Tibial artery (tissue), 4 donors: ENCODE measurements around the gene RAB5B.

ENCODE experiments used
- DNase-seq, 2 donors: peaks; one replicate each; pipeline ENCODE4 v3.0.0-alpha.2; 2019
- H3K27ac ChIP-seq, 2 donors: fragments of 200-600 bp; sonication (generic) in 1 of 2; 1 replicate in 1 of 2; 2 replicates in 1 of 2; pipeline ENCODE4 v1.5.1; 2018 to 2019; ENCODE audit warnings: mild to moderate bottlenecking in 1 of 2
- H3K27me3 ChIP-seq, 2 donors: fragments of 200-600 bp; sonication (generic) in 1 of 2; one replicate each; pipeline versions ENCODE4 v1.5.1 to v1.6.0; 2016 to 2019
- H3K36me3 ChIP-seq, 3 donors: fragments of 200-600 bp; sonication (generic) in 2 of 3; one replicate each; pipeline ENCODE4 v1.5.1; 2016 to 2019; ENCODE audit warnings: mild to moderate bottlenecking in 2 of 3
- H3K4me1 ChIP-seq, 4 donors: fragments of 200-600 bp; sonication (generic) in 2 of 4; 1 replicate in 3 of 4; 2 replicates in 1 of 4; pipeline ENCODE4 v1.5.1; 2016 to 2019
- H3K4me3 ChIP-seq, 2 donors: fragments of 200-600 bp; sonication (generic) in 1 of 2; 1 replicate in 1 of 2; 2 replicates in 1 of 2; pipeline ENCODE4 v1.5.1; 2018 to 2019; ENCODE audit warnings: mild to moderate bottlenecking in 2 of 2
- H3K9me3 ChIP-seq, 3 donors: fragments of 200-600 bp; sonication (generic) in 1 of 3; one replicate each; pipeline ENCODE4 v1.5.1; 2016 to 2019
- intact Hi-C: fragments of 100-400 bp; cut with DNase I; formaldehyde crosslinking; loops from one replicate; pipeline ENCODE4 v1.15.0; 2023; ENCODE audit warnings: low total_unique reads
- TF ChIP-seq, protein P1 (sequence below), 2 experiments: fragments of 200-600 bp in 1 of 2; fragments of 450-650 bp in 1 of 2; IDR thresholded peaks; one replicate each; pipeline ENCODE4 v1.5.1; 2017 to 2019; ENCODE audit warnings: antibody characterized with exemption in 2 of 2, mild to moderate bottlenecking in 1 of 2, moderate library complexity in 1 of 2

The RAB5B gene

GRCh38 chr12:55927588-55928502 is 46.0 kb upstream of the RAB5B start, which contains the start of gene PYM1:
TSS of gene PYM1 (minus strand) at chr12:55927894. CDS start at chr12:55927761, 133 bp downstream.
- peak; percentile 84 to 88 for DNase-seq
- H3K27ac ChIP-seq = peak within 1 kb of the TSS; percentile 90 to 95
- peaks cover 0 to 44% (median 32%) of the 10 kb centered on the region in 4 donors for H3K4me1 ChIP-seq
- intact Hi-C loops = no loop called here
- peak within 1 kb of the TSS; percentile 83 to 88 for H3K4me3 ChIP-seq
- H3K9me3 ChIP-seq = no peaks in the 10 kb centered on the region
- no peaks in the 10 kb centered on the region for H3K27me3 ChIP-seq
- H3K36me3 ChIP-seq = peaks cover 0 to 5% (median 2%) of the 10 kb centered on the region in 3 donors
- TF ChIP-seq, protein P1, sequence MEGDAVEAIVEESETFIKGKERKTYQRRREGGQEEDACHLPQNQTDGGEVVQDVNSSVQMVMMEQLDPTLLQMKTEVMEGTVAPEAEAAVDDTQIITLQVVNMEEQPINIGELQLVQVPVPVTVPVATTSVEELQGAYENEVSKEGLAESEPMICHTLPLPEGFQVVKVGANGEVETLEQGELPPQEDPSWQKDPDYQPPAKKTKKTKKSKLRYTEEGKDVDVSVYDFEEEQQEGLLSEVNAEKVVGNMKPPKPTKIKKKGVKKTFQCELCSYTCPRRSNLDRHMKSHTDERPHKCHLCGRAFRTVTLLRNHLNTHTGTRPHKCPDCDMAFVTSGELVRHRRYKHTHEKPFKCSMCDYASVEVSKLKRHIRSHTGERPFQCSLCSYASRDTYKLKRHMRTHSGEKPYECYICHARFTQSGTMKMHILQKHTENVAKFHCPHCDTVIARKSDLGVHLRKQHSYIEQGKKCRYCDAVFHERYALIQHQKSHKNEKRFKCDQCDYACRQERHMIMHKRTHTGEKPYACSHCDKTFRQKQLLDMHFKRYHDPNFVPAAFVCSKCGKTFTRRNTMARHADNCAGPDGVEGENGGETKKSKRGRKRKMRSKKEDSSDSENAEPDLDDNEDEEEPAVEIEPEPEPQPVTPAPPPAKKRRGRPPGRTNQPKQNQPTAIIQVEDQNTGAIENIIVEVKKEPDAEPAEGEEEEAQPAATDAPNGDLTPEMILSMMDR (IDR thresholded peaks at IDR 0.05) = no peak

DNA sequence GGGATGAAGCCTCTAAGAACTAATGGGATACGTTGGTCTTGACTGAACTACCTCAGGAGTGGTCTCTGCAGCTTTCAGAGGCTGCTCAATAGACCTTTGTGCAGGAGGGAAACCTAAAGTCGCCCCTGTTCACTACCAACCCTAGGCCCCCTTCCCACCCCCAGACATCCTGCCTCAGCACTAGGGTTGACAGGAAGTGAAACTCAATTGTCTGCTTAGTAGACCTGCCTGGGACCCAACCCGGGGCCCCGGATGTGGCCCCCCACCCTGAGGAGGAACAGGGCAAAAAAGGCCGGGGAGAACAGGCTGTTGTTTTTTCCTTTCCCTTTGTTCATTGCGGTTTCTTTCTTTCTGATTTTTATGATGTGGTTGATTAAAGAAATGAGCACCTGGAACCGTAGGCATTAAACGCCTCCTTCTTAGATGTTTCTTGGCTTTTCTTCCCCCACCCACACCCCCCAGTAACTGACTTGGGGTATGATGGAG is 44.5 kb upstream of the RAB5B start:
- H3K36me3 ChIP-seq = no peaks in the 10 kb centered on the region
- peaks cover 0 to 54% (median 39%) of the 10 kb centered on the region in 4 donors for H3K4me1 ChIP-seq
- no peak for DNase-seq
- H3K27ac ChIP-seq = no peak overlapping the region
- TF ChIP-seq, protein P1 (IDR thresholded peaks at IDR 0.05) = no peak
- no peak overlapping the region for H3K4me3 ChIP-seq
- no peaks in the 10 kb centered on the region for H3K27me3 ChIP-seq
- no peaks in the 10 kb centered on the region for H3K9me3 ChIP-seq
- intact Hi-C loops = no loop called here

DNA sequence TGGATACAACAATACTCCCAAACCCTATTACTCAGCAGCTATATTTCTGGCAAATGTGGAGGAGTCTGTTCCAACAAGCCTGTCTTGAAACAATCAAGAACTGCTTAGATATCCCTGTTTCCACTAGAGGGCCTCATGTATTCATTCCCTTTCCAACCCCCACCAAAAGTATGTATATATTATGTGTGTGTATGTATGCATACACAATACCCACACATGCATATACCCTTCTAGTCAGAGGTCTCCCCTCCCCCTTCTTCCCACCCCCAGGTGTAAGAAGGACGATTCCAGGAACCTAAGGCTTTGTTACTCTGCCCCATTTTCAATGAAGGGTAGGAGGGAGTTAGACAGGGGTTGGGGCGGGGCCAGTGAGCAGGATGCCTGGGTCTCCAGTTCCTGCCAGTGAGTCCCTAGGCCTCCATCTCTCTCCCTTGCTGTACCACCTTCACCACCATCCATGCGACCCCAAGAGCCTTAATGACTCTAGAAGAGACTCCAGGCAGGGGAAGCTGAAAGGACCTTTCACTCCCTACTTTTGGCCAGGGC is 43.0 kb upstream of the RAB5B start, which contains the start of gene DGKA:
Gene DGKA, plus strand, starts transcription at position 392 of the 546 bp plus-strand sequence. CDS start 5,342 bp downstream, outside the sequence.
- Histone ChIP-seq H3K27me3 (no peaks in the 10 kb centered on the region), H3K36me3 (no peaks in the 10 kb centered on the region), H3K4me1 (peaks cover 0 to 52% (median 39%) of the 10 kb centered on the region in 4 donors), H3K4me3 (peak within 1 kb of the TSS; percentile 58 to 72), H3K27ac (peak within 1 kb of the TSS; percentile 73 to 77), H3K9me3 (no peaks in the 10 kb centered on the region)
- DNase-seq = no peak
- TF ChIP-seq, protein P1 (IDR thresholded peaks at IDR 0.05) = peak; percentile 40 to 44
- intact Hi-C loops = no loop called here

DNA sequence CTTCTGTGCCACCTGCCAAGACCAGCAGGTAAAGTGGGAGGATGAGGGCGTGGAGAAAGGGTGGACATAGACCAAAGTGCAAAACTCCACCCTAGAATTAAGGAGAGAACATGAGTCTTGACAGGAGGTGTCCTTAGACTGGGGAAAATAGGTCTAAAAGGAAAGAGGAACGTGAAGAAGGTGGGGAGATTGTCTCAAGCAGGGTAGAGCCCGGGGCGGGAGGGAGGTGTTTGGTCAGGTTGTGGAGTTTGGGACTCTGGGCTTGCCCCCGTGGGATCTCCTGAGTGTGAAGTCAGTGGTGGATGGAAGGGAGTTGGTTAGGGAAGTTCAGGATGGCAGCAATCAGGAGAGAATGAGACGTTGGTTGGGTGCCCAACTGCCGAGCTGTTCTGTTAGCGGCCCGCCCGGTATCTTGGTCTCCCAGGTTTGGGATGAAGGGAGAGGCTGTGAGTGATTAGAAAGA is 42.5 kb upstream of the RAB5B start:
- Histone ChIP-seq H3K4me3 (peak overlapping the region; percentile 58 to 72), H3K9me3 (no peaks in the 10 kb centered on the region), H3K4me1 (peaks cover 0 to 47% (median 34%) of the 10 kb centered on the region in 4 donors), H3K27me3 (no peaks in the 10 kb centered on the region), H3K36me3 (no peaks in the 10 kb centered on the region), H3K27ac (peak overlapping the region; percentile 73 to 77)
- TF ChIP-seq, protein P1 (IDR thresholded peaks at IDR 0.05) = no peak
- DNase-seq = peak; percentile 25 to 70
- intact Hi-C loops = no loop called here

DNA sequence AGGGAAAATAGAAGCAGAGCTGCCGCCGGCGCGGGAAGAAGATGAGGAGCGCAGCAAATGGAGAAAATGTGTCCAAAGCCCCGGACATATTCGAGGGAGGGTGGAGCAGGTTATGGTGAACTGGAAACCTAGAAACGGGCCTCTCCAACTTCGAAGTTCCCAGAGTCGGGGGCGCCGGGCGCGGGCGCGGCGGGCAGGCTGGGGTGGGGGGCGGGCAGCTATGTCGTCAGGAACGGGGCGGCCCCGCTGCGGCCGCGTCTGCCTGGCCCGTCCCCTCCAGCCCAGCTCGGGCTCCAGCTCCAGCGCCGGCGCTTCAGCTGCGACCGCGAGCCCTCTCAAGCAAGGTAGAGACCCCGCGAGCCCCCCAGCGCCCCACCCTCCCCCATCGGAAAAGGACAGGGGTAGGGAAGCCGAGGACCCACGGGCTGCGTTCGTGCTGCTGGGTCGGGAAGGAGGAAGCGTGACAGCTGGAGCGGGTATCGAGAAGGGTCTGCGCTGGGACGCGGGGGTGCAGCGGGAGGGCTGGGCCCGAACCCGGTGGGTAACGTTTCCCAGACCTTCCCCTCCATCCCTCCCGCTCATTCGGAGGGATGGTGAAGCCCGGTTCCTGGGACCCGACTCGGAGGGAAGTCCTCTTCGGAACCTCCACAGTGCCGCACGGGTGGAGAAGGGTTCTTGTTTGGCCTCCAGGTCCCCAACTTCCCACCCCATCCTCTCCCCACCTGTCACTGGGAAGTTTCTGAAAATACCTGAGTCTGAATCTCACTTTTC is 41.9 kb upstream of the RAB5B start:
- peaks cover 0 to 47% (median 31%) of the 10 kb centered on the region in 4 donors for H3K4me1 ChIP-seq
- H3K27me3 ChIP-seq = no peaks in the 10 kb centered on the region
- peak; percentile 46 to 76 for DNase-seq
- intact Hi-C loops = no loop called here
- H3K36me3 ChIP-seq = no peaks in the 10 kb centered on the region
- peak overlapping the region; percentile 73 to 77 for H3K27ac ChIP-seq
- no peaks in the 10 kb centered on the region for H3K9me3 ChIP-seq
- H3K4me3 ChIP-seq = peak overlapping the region; percentile 58 to 72
- TF ChIP-seq, protein P1 (IDR thresholded peaks at IDR 0.05) = no peak
